GM12891 (cell line): ENCODE data around the gene FIZ1.

Experiments used
- POLR2A ChIP-seq: IDR thresholded peaks from 2 replicates; pipeline ENCODE4 v1.6.1; 2011; ENCODE audit warnings: low read depth, low read length, control low read depth
- POLR2AphosphoS5 ChIP-seq: IDR thresholded peaks from 2 replicates; pipeline ENCODE4 v1.6.1; 2011; ENCODE audit warnings: low read depth, low read length, control low read depth

DNA sequence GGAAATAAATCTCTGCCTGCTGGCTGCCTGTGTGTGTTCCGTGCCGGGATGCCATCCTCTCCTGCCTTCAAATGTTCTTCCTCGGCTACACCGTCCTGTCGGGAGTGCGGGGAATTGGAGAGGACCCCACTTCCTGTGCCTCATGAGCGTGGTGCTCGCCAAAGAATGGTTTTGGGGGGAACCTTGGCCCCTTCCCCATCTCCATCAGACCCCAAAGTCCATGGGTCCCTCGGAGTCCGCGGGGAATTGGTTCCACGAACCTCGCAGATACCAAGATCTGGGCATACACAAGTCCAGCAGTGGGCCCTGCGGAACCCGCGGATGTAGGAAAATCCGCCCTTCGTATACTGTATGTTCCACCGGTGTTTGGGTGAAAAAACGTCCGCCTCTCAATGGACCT, 3.8 kb upstream of the FIZ1 start:
- no peak for TF ChIP-seq POLR2A
- TF ChIP-seq POLR2AphosphoS5: no peak
